ENCODE measurements around the gene ATP2B2. TPM values are rescaled to one million over a fixed set of nuclear protein-coding genes. Genes with fewer than 3 reads are reported as not detected.

Gene ATP2B2
- total RNA-seq, 1 donor from 2014 or later: 0.13 TPM

GRCh38 chr3:10437995-10438901 is 67.1 kb downstream of the ATP2B2 start:
- peak overlapping the region; percentile 88 for H3K27ac Mint-ChIP-seq (ENCODE audit: unreplicated experiment)
- no peaks in the 10 kb centered on the region for H3K27me3 Mint-ChIP-seq (ENCODE audit: unreplicated experiment)
- H3K4me3 Mint-ChIP-seq (ENCODE audit: unreplicated experiment): no peak overlapping the region
- no peaks in the 10 kb centered on the region for H3K36me3 Mint-ChIP-seq (ENCODE audit: unreplicated experiment)
- no peak for DNase-seq (ENCODE audit: extremely low spot score, unreplicated experiment)
- no peaks in the 10 kb centered on the region for H3K9me3 Mint-ChIP-seq (ENCODE audit: unreplicated experiment)
- H3K4me1 Mint-ChIP-seq (ENCODE audit: unreplicated experiment): peaks cover 27% of the 10 kb centered on the region
- TF ChIP-seq CTCF (IDR thresholded peaks at IDR 0.05): no peak

GRCh38 chr3:10437272-10437994 is 68.0 kb downstream of the ATP2B2 start:
- Mint-ChIP-seq H3K27ac (ENCODE audit: unreplicated experiment) (peak overlapping the region; percentile 46), H3K36me3 (ENCODE audit: unreplicated experiment) (no peaks in the 10 kb centered on the region), H3K9me3 (ENCODE audit: unreplicated experiment) (no peaks in the 10 kb centered on the region), H3K4me1 (ENCODE audit: unreplicated experiment) (peaks cover 31% of the 10 kb centered on the region), H3K27me3 (ENCODE audit: unreplicated experiment) (no peaks in the 10 kb centered on the region), H3K4me3 (ENCODE audit: unreplicated experiment) (no peak overlapping the region)
- DNase-seq (ENCODE audit: extremely low spot score, unreplicated experiment): no peak
- TF ChIP-seq CTCF (IDR thresholded peaks at IDR 0.05): no peak

- Mint-ChIP-seq H3K36me3 (ENCODE audit: unreplicated experiment) (no peaks in the 10 kb centered on the region), H3K27ac (ENCODE audit: unreplicated experiment) (no peak overlapping the region), H3K4me3 (ENCODE audit: unreplicated experiment) (no peak overlapping the region), H3K27me3 (ENCODE audit: unreplicated experiment) (no peaks in the 10 kb centered on the region), H3K4me1 (ENCODE audit: unreplicated experiment) (peaks cover 32% of the 10 kb centered on the region), H3K9me3 (ENCODE audit: unreplicated experiment) (no peaks in the 10 kb centered on the region)
- TF ChIP-seq CTCF (IDR thresholded peaks at IDR 0.05): no peak
- no peak for DNase-seq (ENCODE audit: extremely low spot score, unreplicated experiment)
These were observed 69.5 kb downstream of the ATP2B2 start for GRCh38 chr3:10435850-10436249.

GRCh38 chr3:10434938-10435336 is 70.4 kb downstream of the ATP2B2 start:
- TF ChIP-seq CTCF (IDR thresholded peaks at IDR 0.05): no peak
- peaks cover 4% of the 10 kb centered on the region for H3K27me3 Mint-ChIP-seq (ENCODE audit: unreplicated experiment)
- H3K36me3 Mint-ChIP-seq (ENCODE audit: unreplicated experiment): no peaks in the 10 kb centered on the region
- no peaks in the 10 kb centered on the region for H3K9me3 Mint-ChIP-seq (ENCODE audit: unreplicated experiment)
- H3K4me3 Mint-ChIP-seq (ENCODE audit: unreplicated experiment): no peak overlapping the region
- peaks cover 32% of the 10 kb centered on the region for H3K4me1 Mint-ChIP-seq (ENCODE audit: unreplicated experiment)
- DNase-seq (ENCODE audit: extremely low spot score, unreplicated experiment): no peak
- H3K27ac Mint-ChIP-seq (ENCODE audit: unreplicated experiment): no peak overlapping the region
